ENCODE results near the gene RBMY1J.
"Not testable (repeated sequence)": the region's sequence is repeated elsewhere in the genome, so short reads cannot be mapped to it uniquely, and the experiment has no call there.

Gene RBMY1J

GRCh38 chrY:22403110-22403509, at the start of gene RBMY1J:
RBMY1J (plus strand) TSS chrY:22403410; CDS start chrY:22405448, 2,038 bp downstream.
- DNase-seq (ENCODE audit: low read depth, low spot score): not testable (repeated sequence)

GRCh38 chrY:22367416-22367815, 35.8 kb upstream of the RBMY1J start:
- DNase-seq (ENCODE audit: low read depth, low spot score): no peak

GRCh38 chrY:22370623-22371022, 32.6 kb upstream of the RBMY1J start:
- DNase-seq (ENCODE audit: low read depth, low spot score): no peak

GRCh38 chrY:22373494-22373893, 29.7 kb upstream of the RBMY1J start:
- DNase-seq (ENCODE audit: low read depth, low spot score): no peak

GRCh38 chrY:22444718-22445396, 41.6 kb downstream of the RBMY1J start:
- not testable (repeated sequence) for DNase-seq (ENCODE audit: low read depth, low spot score)

- DNase-seq (ENCODE audit: low read depth, low spot score): not testable (repeated sequence)
Observed at GRCh38 chrY:22455522-22455921, 52.3 kb downstream of the RBMY1J start.

GRCh38 chrY:22461962-22462361, 58.8 kb downstream of the RBMY1J start:
- DNase-seq (ENCODE audit: low read depth, low spot score): not testable (repeated sequence)

Measured in brain pericyte (primary cell).